H9 (cell line): ENCODE measurements around the gene TBATA. TPM values are rescaled to one million over a fixed set of nuclear protein-coding genes. Genes with fewer than 3 reads are reported as not detected.

ENCODE experiments used
- DNase-seq: peaks from one replicate; pipeline ENCODE4 v3.0.0-alpha.2; 2017
- H2AFZ ChIP-seq: one replicate; pipeline ENCODE4 v1.6.1; 2013; ENCODE audit warnings: mild to moderate bottlenecking, low read length, control low read depth, moderate library complexity
- H2AK5ac ChIP-seq: 2 replicates; pipeline ENCODE4 v1.6.1; 2013; ENCODE audit warnings: low read length, control low read depth, mixed read lengths; ENCODE audit not compliant: insufficient read length
- H2BK120ac ChIP-seq: one replicate; pipeline ENCODE4 v1.6.1; 2013; ENCODE audit warnings: low read depth, mild to moderate bottlenecking, low read length, control low read depth, inconsistent platforms; ENCODE audit not compliant: poor library complexity, severe bottlenecking
- H2BK12ac ChIP-seq: 2 replicates; pipeline ENCODE4 v1.6.1; 2013; ENCODE audit warnings: low read length, control low read depth, mixed read lengths, low read depth; ENCODE audit not compliant: insufficient read length
- H2BK15ac ChIP-seq: 2 replicates; pipeline ENCODE4 v1.6.1; 2013; ENCODE audit warnings: low read depth, low read length, control low read depth
- H2BK20ac ChIP-seq: one replicate; pipeline ENCODE4 v1.6.1; 2013; ENCODE audit warnings: low read depth, mild to moderate bottlenecking, low read length, control low read depth, inconsistent platforms; ENCODE audit not compliant: poor library complexity, severe bottlenecking
- H2BK5ac ChIP-seq: 2 replicates; pipeline ENCODE4 v1.6.1; 2013; ENCODE audit warnings: low read length, control low read depth, mixed read lengths; ENCODE audit not compliant: insufficient read length
- H3K14ac ChIP-seq: 2 replicates; pipeline ENCODE4 v1.6.1; 2013; ENCODE audit warnings: low read length, control low read depth; ENCODE audit not compliant: insufficient read depth
- H3K18ac ChIP-seq: 2 replicates; pipeline ENCODE4 v1.6.1; 2013; ENCODE audit warnings: low read depth, mild to moderate bottlenecking, mixed read lengths, low read length, control low read depth; ENCODE audit not compliant: insufficient read length
- H3K23ac ChIP-seq: 2 replicates; pipeline ENCODE4 v1.6.1; 2013; ENCODE audit warnings: low read length, control low read depth, mixed read lengths, low read depth; ENCODE audit not compliant: insufficient read length
- H3K23me2 ChIP-seq: 2 replicates; pipeline ENCODE4 v1.6.1; 2013; ENCODE audit warnings: low read depth, mild to moderate bottlenecking, mixed read lengths, low read length, control low read depth; ENCODE audit not compliant: insufficient read length, poor library complexity, severe bottlenecking
- H3K27ac ChIP-seq: 2 replicates; pipeline ENCODE4 v1.5.1; 2013; ENCODE audit warnings: low read length, control low read depth, mixed read lengths, low read depth; ENCODE audit not compliant: insufficient read length
- H3K27me3 ChIP-seq: 2 replicates; pipeline ENCODE4 v1.6.1; 2013; ENCODE audit warnings: low read length, control low read depth, inconsistent platforms; ENCODE audit not compliant: insufficient read depth
- H3K4ac ChIP-seq: 2 replicates; pipeline ENCODE4 v1.6.1; 2013; ENCODE audit warnings: low read depth, mild to moderate bottlenecking, control low read depth, inconsistent platforms, low read length, moderate library complexity
- H3K4me1 ChIP-seq: 2 replicates; pipeline ENCODE4 v1.6.1; 2013; ENCODE audit warnings: low read length, control low read depth, inconsistent platforms; ENCODE audit not compliant: insufficient read depth
- H3K4me2 ChIP-seq: 2 replicates; pipeline ENCODE4 v1.6.1; 2013; ENCODE audit warnings: low read length, control low read depth, mixed read lengths; ENCODE audit not compliant: insufficient read length, insufficient read depth
- H3K56ac ChIP-seq: 2 replicates; pipeline ENCODE4 v1.6.1; 2013; ENCODE audit warnings: low read depth, mild to moderate bottlenecking, mixed read lengths, low read length, control low read depth; ENCODE audit not compliant: insufficient read length
- H3K79me1 ChIP-seq: 2 replicates; pipeline ENCODE4 v1.6.1; 2013; ENCODE audit warnings: low read depth, mild to moderate bottlenecking, moderate library complexity, low read length, control low read depth, inconsistent platforms; ENCODE audit not compliant: insufficient read depth, poor library complexity, severe bottlenecking
- H3K79me2 ChIP-seq: 2 replicates; pipeline ENCODE4 v1.6.1; 2013; ENCODE audit warnings: low read length, control low read depth, inconsistent platforms; ENCODE audit not compliant: insufficient read depth
- H3K9ac ChIP-seq: 2 replicates; pipeline ENCODE4 v1.6.1; 2013; ENCODE audit warnings: low read length, control low read depth, mixed read lengths; ENCODE audit not compliant: insufficient read length; ENCODE audit errors: extremely low read depth
- H3K9me3 ChIP-seq: one replicate; pipeline ENCODE4 v1.6.1; 2013; ENCODE audit warnings: low read depth, low read length, inconsistent platforms; ENCODE audit not compliant: control insufficient read depth
- H3T11ph ChIP-seq: one replicate; pipeline ENCODE4 v1.6.1; 2013; ENCODE audit warnings: mild to moderate bottlenecking, low read length, control low read depth, inconsistent platforms
- H4K20me1 ChIP-seq: one replicate; pipeline ENCODE4 v1.6.1; 2013; ENCODE audit not compliant: control insufficient read depth, insufficient read length, insufficient read depth
- H4K5ac ChIP-seq: 2 replicates; pipeline ENCODE4 v1.6.1; 2013; ENCODE audit warnings: low read depth, mild to moderate bottlenecking, mixed read lengths, low read length, control low read depth; ENCODE audit not compliant: insufficient read length
- H4K8ac ChIP-seq: replicated peaks from 2 replicates; pipeline ENCODE4 v1.6.1; 2013; ENCODE audit warnings: low read length, control low read depth, mixed read lengths, low read depth; ENCODE audit not compliant: insufficient read length
- H4K91ac ChIP-seq: 2 replicates; pipeline ENCODE4 v1.6.1; 2013; ENCODE audit warnings: low read depth, mild to moderate bottlenecking, moderate library complexity, mixed read lengths, low read length, control low read depth; ENCODE audit not compliant: insufficient read length
- H3K27ac Mint-ChIP-seq, 3 experiments: 2 replicates in 2 of 3; 3 replicates in 1 of 3; pipeline ENCODE4 v1.8.0; 2020 to 2021; ENCODE audit warnings: mixed read lengths in 3 of 3, mild to moderate bottlenecking in 1 of 3, moderate library complexity in 1 of 3
- H3K27me3 Mint-ChIP-seq: 2 replicates; pipeline ENCODE4 v1.8.0; 2021; ENCODE audit warnings: low read depth, mild to moderate bottlenecking, moderate library complexity, mixed read lengths
- H3K36me3 Mint-ChIP-seq, 3 experiments: 2 replicates in 2 of 3; 3 replicates in 1 of 3; pipeline ENCODE4 v1.8.0; 2020 to 2021; ENCODE audit warnings: low read depth in 3 of 3, mixed read lengths in 3 of 3; ENCODE audit not compliant: insufficient read depth in 1 of 3
- H3K4me1 Mint-ChIP-seq, 2 experiments: 2 replicates each; pipeline ENCODE4 v1.8.0; 2020; ENCODE audit warnings: mixed read lengths in 2 of 2
- H3K4me3 Mint-ChIP-seq, 2 experiments: 2 replicates in 1 of 2; 3 replicates in 1 of 2; pipeline ENCODE4 v1.8.0; 2020 to 2021; ENCODE audit warnings: mild to moderate bottlenecking in 2 of 2, mixed read lengths in 2 of 2, moderate library complexity in 1 of 2
- H3K9me3 Mint-ChIP-seq, 2 experiments: 2 replicates in 1 of 2; 3 replicates in 1 of 2; pipeline ENCODE4 v1.8.0; 2020; ENCODE audit warnings: mild to moderate bottlenecking in 2 of 2, mixed read lengths in 2 of 2, moderate library complexity in 1 of 2
- CTCF ChIP-seq: fragments of 200-600 bp; sonication (generic); conservative IDR thresholded peaks from 3 replicates; pipeline ENCODE4 v1.8.0; 2021; ENCODE audit warnings: antibody characterized with exemption, mild to moderate bottlenecking
- WGBS: extraction: QIAGEN DNeasy Blood & Tissue Kit; methylation state at CpG from one replicate; pipeline ENCODE4 v1.1.7; 2013; ENCODE audit warnings: missing lambda C conversion rate, low lambda C conversion rate, mixed read lengths; ENCODE audit not compliant: insufficient read length; ENCODE audit errors: extremely low coverage; 5-methylcytosine and 5-hydroxymethylcytosine counted together
- total RNA-seq: library from RNA; stranded (reverse); gene quantifications from 2 replicates; pipeline ENCODE4 v1.2.1, GENCODE V29; 2021

The TBATA gene
- total RNA-seq, 1 experiment from 2014 or later, result not detected

GRCh38 chr10:70774810-70775678, 10.1 kb downstream of the TBATA start:
- no peak overlapping the region for H3K4ac ChIP-seq
- H3K23ac ChIP-seq, result no peak overlapping the region
- H2BK15ac ChIP-seq, result no peak overlapping the region
- no peak overlapping the region for H3K27ac ChIP-seq
- no peaks in the 10 kb centered on the region; a peak in 2 of 7 replicates for H3K36me3 Mint-ChIP-seq
- H3K79me2 ChIP-seq, result no peaks in the 10 kb centered on the region
- H3T11ph ChIP-seq, result no peak overlapping the region
- H4K91ac ChIP-seq, result no peak overlapping the region
- H4K8ac ChIP-seq, result no peak overlapping the region
- H3K9ac ChIP-seq, result no peak overlapping the region
- no peak overlapping the region for H3K4me2 ChIP-seq
- H3K23me2 ChIP-seq, result no peaks in the 10 kb centered on the region
- no peaks in the 10 kb centered on the region for H3K4me1 ChIP-seq
- peak overlapping the region in 1 of 3 experiments; percentile 60; a peak in 1 of 7 replicates for H3K27ac Mint-ChIP-seq
- H3K27me3 Mint-ChIP-seq, result peaks cover 1% of the 10 kb centered on the region
- no peak overlapping the region for H2AK5ac ChIP-seq
- H2BK20ac ChIP-seq, result no peak overlapping the region
- no peaks in the 10 kb centered on the region for H3K9me3 ChIP-seq
- no peak overlapping the region for H3K18ac ChIP-seq
- no peak for DNase-seq
- H4K20me1 ChIP-seq, result peaks cover 2% of the 10 kb centered on the region
- no peak overlapping the region for H4K5ac ChIP-seq
- TF ChIP-seq CTCF, result no peak
- H2BK5ac ChIP-seq, result no peak overlapping the region
- H2AFZ ChIP-seq, result no peak overlapping the region
- H2BK12ac ChIP-seq, result no peak overlapping the region
- H3K4me1 Mint-ChIP-seq, result peaks cover 5 to 14% of the 10 kb centered on the region in 2 experiments; a peak in 3 of 4 replicates
- no peaks in the 10 kb centered on the region for H3K27me3 ChIP-seq
- no peak overlapping the region for H3K14ac ChIP-seq
- H3K79me1 ChIP-seq, result no peaks in the 10 kb centered on the region
- no peak overlapping the region for H3K4me3 Mint-ChIP-seq
- no CpG with 5 or more reads among the region's 14 CpGs for WGBS
- no peak overlapping the region for H3K56ac ChIP-seq
- no peaks in the 10 kb centered on the region for H3K9me3 Mint-ChIP-seq
- H2BK120ac ChIP-seq, result no peak overlapping the region
